ENCODE measurements around the gene DNM1L. TPM values are rescaled to one million over a fixed set of nuclear protein-coding genes. Genes with fewer than 3 reads are reported as not detected.

DNM1L gene
- total RNA-seq, 2 donors from 2014 or later = 27.2 to 35.9 TPM

Small RNA genes lying within 50 kb of the gene (small RNA-seq; reads per million reads assigned to genes)
- gene RF00019 = not detected

Other genes starting within 250 kb of the DNM1L start
- gene YARS2, start 76.6 kb downstream of the DNM1L start, total RNA-seq = 10 to 100 TPM in 1 of 2 donors, 1 to 10 TPM in 1; 8.6 to 16.9 TPM
- gene PKP2, start 217.5 kb downstream of the DNM1L start, total RNA-seq = 10 to 100 TPM in 1 of 2 donors, 1 to 10 TPM in 1; 6.9 to 31.9 TPM

Data from body of pancreas (tissue), 2 donors.